Mesenchymal stem cell (in vitro differentiated cells and primary cell): ENCODE data around the gene GRAMD4.
A peak's percentile ranks its signal among the peaks of the same experiment; 100 is the strongest.

Source experiments
- DNase-seq: peaks from one replicate; pipeline ENCODE4 v3.0.0-alpha.2; 2013
- H2AFZ ChIP-seq: one replicate; pipeline ENCODE4 v1.6.1; 2013; ENCODE audit warnings: low read depth, mild to moderate bottlenecking, control low read depth, inconsistent platforms, low read length, moderate library complexity
- H2AK5ac ChIP-seq: 2 replicates; pipeline ENCODE4 v1.6.1; 2013; ENCODE audit warnings: low read length, moderate library complexity, mild to moderate bottlenecking, inconsistent platforms; ENCODE audit not compliant: severe bottlenecking
- H2BK120ac ChIP-seq: one replicate; pipeline ENCODE4 v1.6.1; 2013; ENCODE audit warnings: low read depth, mild to moderate bottlenecking, inconsistent platforms, low read length, moderate library complexity
- H2BK12ac ChIP-seq, 2 experiments: one replicate each; pipeline ENCODE4 v1.6.1; 2013; ENCODE audit warnings: inconsistent platforms in 2 of 2, low read length in 2 of 2, mild to moderate bottlenecking in 2 of 2, moderate library complexity in 2 of 2, control low read depth in 1 of 2
- H2BK15ac ChIP-seq: one replicate; pipeline ENCODE4 v1.6.1; 2013; ENCODE audit warnings: mild to moderate bottlenecking, low read depth, inconsistent platforms; ENCODE audit not compliant: poor library complexity, severe bottlenecking
- H2BK5ac ChIP-seq: 2 replicates; pipeline ENCODE4 v1.6.1; 2013; ENCODE audit warnings: low read depth, mild to moderate bottlenecking, low read length, control low read depth, inconsistent platforms; ENCODE audit not compliant: poor library complexity, severe bottlenecking
- H3K14ac ChIP-seq, 2 experiments: one replicate each; pipeline ENCODE4 v1.6.1; 2013; ENCODE audit warnings: inconsistent platforms in 2 of 2, low read length in 2 of 2, control low read depth in 1 of 2, mild to moderate bottlenecking in 1 of 2, moderate library complexity in 1 of 2
- H3K18ac ChIP-seq, 2 experiments: one replicate each; pipeline ENCODE4 v1.6.1; 2013; ENCODE audit warnings: inconsistent platforms in 2 of 2, low read length in 2 of 2, control low read depth in 1 of 2, low read depth in 1 of 2, mild to moderate bottlenecking in 1 of 2
- H3K23ac ChIP-seq, 2 experiments: one replicate each; pipeline ENCODE4 v1.6.1; 2013; ENCODE audit warnings: inconsistent platforms in 2 of 2, low read length in 2 of 2, mild to moderate bottlenecking in 2 of 2, moderate library complexity in 2 of 2, control low read depth in 1 of 2
- H3K27ac ChIP-seq: 2 replicates; pipeline ENCODE4 v1.5.1; 2013; ENCODE audit warnings: mild to moderate bottlenecking, moderate library complexity, low read length, control low read depth, inconsistent platforms; ENCODE audit not compliant: poor library complexity, severe bottlenecking
- H3K27me3 ChIP-seq, 2 experiments: 2 replicates each; pipeline versions ENCODE4 v1.6.1 to v1.7.0; 2013; ENCODE audit warnings: low read length in 2 of 2, mild to moderate bottlenecking in 2 of 2, moderate library complexity in 2 of 2, control low read depth in 1 of 2, inconsistent platforms in 1 of 2; ENCODE audit not compliant: control insufficient read depth in 1 of 2, insufficient read depth in 1 of 2
- H3K36me3 ChIP-seq, 2 experiments: 2 replicates each; pipeline versions ENCODE4 v1.6.1 to v1.7.0; 2013; ENCODE audit warnings: low read length in 2 of 2, control low read depth in 1 of 2, inconsistent platforms in 1 of 2, low read depth in 1 of 2, mild to moderate bottlenecking in 1 of 2; ENCODE audit not compliant: insufficient read depth in 2 of 2, control insufficient read depth in 1 of 2
- H3K4ac ChIP-seq, 2 experiments: one replicate each; pipeline ENCODE4 v1.6.1; 2013; ENCODE audit warnings: inconsistent platforms in 2 of 2, low read length in 2 of 2, mild to moderate bottlenecking in 2 of 2, moderate library complexity in 2 of 2, control low read depth in 1 of 2, low read depth in 1 of 2
- H3K4me1 ChIP-seq: 2 replicates; pipeline ENCODE4 v1.6.1; 2013; ENCODE audit warnings: low read depth, low read length, control low read depth; ENCODE audit not compliant: control insufficient read depth, insufficient read depth
- H3K4me2 ChIP-seq: 2 replicates; pipeline ENCODE4 v1.6.1; 2013; ENCODE audit warnings: low read length, mild to moderate bottlenecking, inconsistent platforms; ENCODE audit not compliant: poor library complexity, severe bottlenecking
- H3K4me3 ChIP-seq, 2 experiments: 2 replicates each; pipeline versions ENCODE4 v1.5.1 to v1.7.0; 2013; ENCODE audit warnings: low read length in 2 of 2, mild to moderate bottlenecking in 2 of 2, control low read depth in 1 of 2, low read depth in 1 of 2; ENCODE audit not compliant: insufficient read depth in 1 of 2
- H3K79me1 ChIP-seq: replicated peaks from 2 replicates; pipeline ENCODE4 v1.6.1; 2013; ENCODE audit warnings: mild to moderate bottlenecking, control low read depth, low read length, inconsistent platforms; ENCODE audit not compliant: poor library complexity, severe bottlenecking
- H3K9ac ChIP-seq: 2 replicates; pipeline ENCODE4 v1.7.0; 2013; ENCODE audit warnings: mild to moderate bottlenecking, low read length, moderate library complexity
- H3K9me3 ChIP-seq: 2 replicates; pipeline ENCODE4 v1.7.0; 2013; ENCODE audit warnings: mild to moderate bottlenecking, low read length; ENCODE audit not compliant: control insufficient read depth
- H4K8ac ChIP-seq: one replicate; pipeline ENCODE4 v1.6.1; 2013; ENCODE audit warnings: inconsistent platforms, mild to moderate bottlenecking, low read length, moderate library complexity
- H4K91ac ChIP-seq: one replicate; pipeline ENCODE4 v1.6.1; 2013; ENCODE audit warnings: mild to moderate bottlenecking, low read length, inconsistent platforms
- WGBS: methylation state at CpG from one replicate; pipeline ENCODE4 v1.1.7; 2013; ENCODE audit warnings: mixed read lengths; 5-methylcytosine and 5-hydroxymethylcytosine counted together

Gene GRAMD4

DNA sequence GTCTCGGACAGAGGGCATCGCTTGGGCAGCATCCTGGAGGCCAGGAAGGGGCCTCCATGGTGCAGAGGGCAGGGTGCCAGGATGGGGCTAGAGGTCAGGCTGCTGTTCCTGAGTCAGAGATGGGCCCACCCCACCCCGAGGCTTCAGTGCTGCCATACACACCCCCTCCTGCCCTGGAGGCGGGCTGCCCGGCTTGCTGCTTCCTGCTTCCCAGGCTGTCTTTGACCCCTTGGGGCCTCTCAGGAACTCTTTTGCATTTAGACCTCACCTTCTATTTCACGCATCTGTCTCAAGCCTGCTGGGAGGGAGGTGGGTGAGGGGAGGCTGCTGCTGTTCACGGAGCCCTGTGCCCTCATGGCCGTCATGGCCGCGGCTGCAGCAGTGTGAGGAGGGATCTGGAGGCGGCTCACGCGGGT is 6.6 kb upstream of the GRAMD4 start:
- WGBS = 61% methylated on average over 9 of the region's 13 CpGs
- Histone ChIP-seq H4K91ac (peak overlapping the region; percentile 76), H2BK120ac (no peak overlapping the region), H3K9me3 (no peaks in the 10 kb centered on the region), H4K8ac (peak overlapping the region; percentile 20), H2BK5ac (no peak overlapping the region), H3K18ac (peak overlapping the region in 1 of 2 experiments; percentile 61), H2AK5ac (peak overlapping the region; percentile 46), H2BK12ac (peak overlapping the region in 1 of 2 experiments; percentile 29), H3K27me3 (no peaks in the 10 kb centered on the region), H3K14ac (peak overlapping the region in 1 of 2 experiments; percentile 31), H2BK15ac (no peak overlapping the region), H3K79me1 (peaks cover 38% of the 10 kb centered on the region), H3K27ac (no peak overlapping the region), H3K9ac (no peak overlapping the region), H3K36me3 (peaks cover 0 to 6% of the 10 kb centered on the region in 2 experiments), H3K4me2 (no peak overlapping the region), H2AFZ (no peak overlapping the region), H3K23ac (peak overlapping the region in 1 of 2 experiments; percentile 9), H3K4me1 (peaks cover 35% of the 10 kb centered on the region), H3K4me3 (no peak overlapping the region), H3K4ac (peak overlapping the region; percentile 7 to 37)
- DNase-seq = peak; percentile 11

DNA sequence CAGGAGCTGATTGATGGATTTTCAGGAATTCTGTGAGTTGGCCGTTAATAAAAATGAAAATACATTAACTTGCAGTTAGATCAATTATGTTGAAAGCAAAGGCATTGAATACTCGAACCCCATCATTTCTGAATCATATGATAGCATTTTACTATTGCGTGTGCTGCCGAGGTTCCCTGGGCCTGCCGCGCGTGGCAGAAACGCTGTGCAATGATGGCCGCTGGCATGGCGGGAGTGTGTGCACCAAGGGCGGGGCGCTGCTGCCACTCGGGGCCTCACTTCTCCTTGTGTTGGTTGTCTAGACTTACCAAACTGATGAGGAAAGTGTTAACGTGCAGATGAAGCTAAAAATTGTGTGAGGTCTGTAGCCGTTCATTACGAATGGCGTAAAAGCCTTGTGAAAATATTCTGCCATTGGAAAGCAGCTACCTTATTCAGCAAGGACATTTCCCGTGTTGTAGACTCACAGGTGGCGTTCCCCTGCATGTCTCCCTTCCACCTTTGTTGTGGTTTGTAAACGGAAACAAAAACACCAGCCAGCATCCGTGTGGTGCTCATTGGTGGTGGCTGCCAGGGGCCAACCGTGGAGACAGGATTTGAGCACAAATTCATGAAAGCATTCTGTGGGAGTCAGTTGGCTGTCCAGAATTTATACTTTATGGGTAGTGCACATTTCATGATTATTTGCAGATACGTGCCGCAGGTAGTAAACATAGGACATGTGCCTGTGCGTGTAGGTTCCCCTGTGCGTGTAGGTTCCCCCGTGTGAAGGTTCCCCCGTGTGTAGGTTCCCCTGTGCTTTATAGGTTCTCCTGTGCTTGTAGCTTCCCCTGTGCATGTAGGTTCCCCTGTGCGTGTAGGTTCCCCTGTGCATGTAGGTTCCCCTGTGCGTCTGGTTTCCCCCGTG is 5.9 kb upstream of the GRAMD4 start:
- H3K4me1 ChIP-seq = peaks cover 41% of the 10 kb centered on the region
- H3K27me3 ChIP-seq = no peaks in the 10 kb centered on the region
- peaks cover 42% of the 10 kb centered on the region for H3K79me1 ChIP-seq
- H2BK15ac ChIP-seq = no peak overlapping the region
- H3K18ac ChIP-seq = peak overlapping the region in 1 of 2 experiments; percentile 61
- no peak overlapping the region for H2BK5ac ChIP-seq
- H3K14ac ChIP-seq = no peak overlapping the region
- no peak overlapping the region for H2BK120ac ChIP-seq
- no peak overlapping the region for H3K4ac ChIP-seq
- H2AFZ ChIP-seq = no peak overlapping the region
- no peak overlapping the region for H3K27ac ChIP-seq
- no peak overlapping the region for H3K23ac ChIP-seq
- H2BK12ac ChIP-seq = no peak overlapping the region
- no peaks in the 10 kb centered on the region for H3K9me3 ChIP-seq
- H2AK5ac ChIP-seq = no peak overlapping the region
- DNase-seq = no peak
- no peak overlapping the region for H4K91ac ChIP-seq
- H3K4me3 ChIP-seq = no peak overlapping the region
- H3K36me3 ChIP-seq = peaks cover 0 to 13% of the 10 kb centered on the region in 2 experiments
- no peak overlapping the region for H4K8ac ChIP-seq
- H3K9ac ChIP-seq = no peak overlapping the region
- WGBS = 93% methylated on average over 26 of the region's 31 CpGs
- H3K4me2 ChIP-seq = no peak overlapping the region

GRCh38 chr22:46617207-46617985 is 2.8 kb upstream of the GRAMD4 start:
- H2BK15ac ChIP-seq = no peak overlapping the region
- H2BK5ac ChIP-seq = no peak overlapping the region
- no peak overlapping the region for H3K4me2 ChIP-seq
- H3K23ac ChIP-seq = no peak overlapping the region
- peak overlapping the region; percentile 80 for H3K27ac ChIP-seq
- peak overlapping the region; percentile 33 for H2AK5ac ChIP-seq
- peaks cover 44% of the 10 kb centered on the region for H3K79me1 ChIP-seq
- H3K4ac ChIP-seq = no peak overlapping the region
- no peak overlapping the region for H2BK120ac ChIP-seq
- no peak overlapping the region for H4K8ac ChIP-seq
- H3K4me1 ChIP-seq = peaks cover 50% of the 10 kb centered on the region
- H2BK12ac ChIP-seq = no peak overlapping the region
- no peak overlapping the region for H3K18ac ChIP-seq
- no peaks in the 10 kb centered on the region for H3K27me3 ChIP-seq
- DNase-seq = no peak
- peaks cover 0 to 15% of the 10 kb centered on the region in 2 experiments for H3K36me3 ChIP-seq
- H3K9me3 ChIP-seq = no peaks in the 10 kb centered on the region
- no peak overlapping the region for H3K9ac ChIP-seq
- 88% methylated on average over 18 of the region's 18 CpGs for WGBS
- H3K14ac ChIP-seq = peak overlapping the region in 1 of 2 experiments; percentile 83
- no peak overlapping the region for H2AFZ ChIP-seq
- H3K4me3 ChIP-seq = no peak overlapping the region
- H4K91ac ChIP-seq = no peak overlapping the region
